GM06990 (cell line): ENCODE data around the gene KCNS1.

Source experiments
- DNase-seq: peaks from one replicate; pipeline ENCODE4 v3.0.0-alpha.2; 2011; ENCODE audit not compliant: insufficient read length; ENCODE audit errors: extremely low read depth
- H3K27me3 ChIP-seq: replicated peaks from 2 replicates; pipeline ENCODE4 v1.6.0; 2011; ENCODE audit warnings: low read length; ENCODE audit not compliant: control insufficient read depth, insufficient read depth
- H3K36me3 ChIP-seq: 2 replicates; pipeline ENCODE4 v1.5.1; 2011; ENCODE audit warnings: low read length; ENCODE audit not compliant: control insufficient read depth, insufficient read depth
- H3K4me3 ChIP-seq: replicated peaks from 2 replicates; pipeline ENCODE4 v1.5.1; 2011; ENCODE audit warnings: low read depth, mild to moderate bottlenecking, control low read depth, low read length
- TF ChIP-seq, protein P1 (sequence below): IDR thresholded peaks from 2 replicates; pipeline ENCODE4 v1.5.1; 2011; ENCODE audit warnings: low read length, control low read depth, mild to moderate bottlenecking, inconsistent platforms; ENCODE audit not compliant: insufficient read depth, poor library complexity, severe bottlenecking

The KCNS1 gene

DNA sequence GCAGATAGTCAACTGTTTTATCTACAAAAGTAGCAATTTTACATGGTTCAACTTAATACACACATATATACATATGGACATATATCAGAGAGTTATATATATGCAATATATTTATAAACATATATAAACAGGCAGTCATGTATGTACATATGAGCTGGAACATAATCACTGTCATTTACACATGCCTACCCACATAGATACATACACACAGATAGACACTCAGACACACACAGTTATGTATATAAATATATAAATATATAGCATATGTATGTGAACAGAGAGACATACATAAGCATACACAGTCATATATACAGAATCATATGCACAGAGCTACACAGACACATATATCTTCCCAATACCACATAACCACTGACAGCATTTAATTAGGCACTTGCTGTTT is 11.8 kb upstream of the KCNS1 start:
- TF ChIP-seq, protein P1, sequence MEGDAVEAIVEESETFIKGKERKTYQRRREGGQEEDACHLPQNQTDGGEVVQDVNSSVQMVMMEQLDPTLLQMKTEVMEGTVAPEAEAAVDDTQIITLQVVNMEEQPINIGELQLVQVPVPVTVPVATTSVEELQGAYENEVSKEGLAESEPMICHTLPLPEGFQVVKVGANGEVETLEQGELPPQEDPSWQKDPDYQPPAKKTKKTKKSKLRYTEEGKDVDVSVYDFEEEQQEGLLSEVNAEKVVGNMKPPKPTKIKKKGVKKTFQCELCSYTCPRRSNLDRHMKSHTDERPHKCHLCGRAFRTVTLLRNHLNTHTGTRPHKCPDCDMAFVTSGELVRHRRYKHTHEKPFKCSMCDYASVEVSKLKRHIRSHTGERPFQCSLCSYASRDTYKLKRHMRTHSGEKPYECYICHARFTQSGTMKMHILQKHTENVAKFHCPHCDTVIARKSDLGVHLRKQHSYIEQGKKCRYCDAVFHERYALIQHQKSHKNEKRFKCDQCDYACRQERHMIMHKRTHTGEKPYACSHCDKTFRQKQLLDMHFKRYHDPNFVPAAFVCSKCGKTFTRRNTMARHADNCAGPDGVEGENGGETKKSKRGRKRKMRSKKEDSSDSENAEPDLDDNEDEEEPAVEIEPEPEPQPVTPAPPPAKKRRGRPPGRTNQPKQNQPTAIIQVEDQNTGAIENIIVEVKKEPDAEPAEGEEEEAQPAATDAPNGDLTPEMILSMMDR, result no peak
- Histone ChIP-seq H3K4me3 (no peak overlapping the region), H3K36me3 (no peaks in the 10 kb centered on the region), H3K27me3 (no peaks in the 10 kb centered on the region; the same call in 1 of the 2 replicates)
- DNase-seq, result no peak

DNA sequence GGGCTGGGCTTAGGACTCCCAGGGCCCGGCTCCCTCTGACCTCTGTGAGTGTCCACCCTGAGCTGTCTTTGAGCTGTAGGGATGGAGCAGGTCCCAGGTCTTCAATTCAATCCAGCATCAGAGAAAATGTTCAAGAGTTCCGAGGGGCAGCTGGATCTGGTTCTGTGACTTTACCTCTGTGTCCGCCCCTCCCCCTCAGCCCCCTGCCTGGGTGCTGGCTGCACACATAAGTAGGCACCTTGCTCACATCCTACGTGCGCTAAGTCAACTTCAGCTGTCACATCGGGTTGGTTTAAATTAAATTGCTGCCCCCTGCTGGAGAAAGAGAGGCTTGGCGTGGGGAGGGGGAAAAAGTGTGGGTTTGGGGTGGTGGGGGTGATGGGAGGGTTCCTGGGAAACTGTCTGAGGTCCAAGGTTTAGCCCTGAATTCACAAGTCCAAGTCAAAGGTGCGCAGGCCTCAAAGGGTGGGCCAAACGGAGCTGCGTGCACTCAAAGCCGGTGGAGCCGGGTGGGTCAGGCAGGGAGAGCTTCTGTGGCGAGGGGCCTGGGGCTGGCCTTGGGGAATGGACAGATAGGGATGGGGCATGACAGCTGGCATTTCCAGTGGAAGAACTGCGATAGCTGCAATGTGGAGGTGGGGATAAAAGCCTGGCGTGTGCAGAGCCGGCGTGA is 11.0 kb upstream of the KCNS1 start:
- TF ChIP-seq, protein P1, result peak; percentile 63
- no peaks in the 10 kb centered on the region; the same call in 1 of the 2 replicates for H3K27me3 ChIP-seq

DNA sequence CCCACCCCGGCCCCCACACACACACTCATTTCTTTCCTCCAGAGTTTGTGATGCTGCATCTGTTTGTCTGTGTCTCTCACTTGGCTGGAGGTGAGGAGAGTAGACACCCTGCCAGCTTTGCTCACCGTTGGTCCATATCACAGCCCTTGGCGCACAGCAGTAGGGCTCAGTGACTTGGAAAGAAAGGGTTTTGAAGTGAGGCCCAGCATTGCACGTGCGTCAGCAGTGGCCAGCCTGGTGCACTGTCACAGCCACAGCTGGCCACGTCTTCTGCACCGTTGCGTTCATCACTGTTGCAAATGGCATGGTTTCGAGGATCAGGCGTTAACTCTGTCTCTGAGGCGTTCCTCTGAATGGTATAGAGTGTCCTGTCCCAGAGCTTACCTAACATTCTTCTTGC is 10.4 kb upstream of the KCNS1 start:
- Histone ChIP-seq H3K27me3 (no peaks in the 10 kb centered on the region; the same call in 1 of the 2 replicates), H3K4me3 (no peak overlapping the region), H3K36me3 (no peaks in the 10 kb centered on the region)
- no peak for DNase-seq
- TF ChIP-seq, protein P1, result no peak

More for the DNA sequence above, 11.0 kb upstream of the KCNS1 start:
- no peak for DNase-seq
- Histone ChIP-seq H3K36me3 (no peaks in the 10 kb centered on the region), H3K4me3 (no peak overlapping the region)

DNA sequence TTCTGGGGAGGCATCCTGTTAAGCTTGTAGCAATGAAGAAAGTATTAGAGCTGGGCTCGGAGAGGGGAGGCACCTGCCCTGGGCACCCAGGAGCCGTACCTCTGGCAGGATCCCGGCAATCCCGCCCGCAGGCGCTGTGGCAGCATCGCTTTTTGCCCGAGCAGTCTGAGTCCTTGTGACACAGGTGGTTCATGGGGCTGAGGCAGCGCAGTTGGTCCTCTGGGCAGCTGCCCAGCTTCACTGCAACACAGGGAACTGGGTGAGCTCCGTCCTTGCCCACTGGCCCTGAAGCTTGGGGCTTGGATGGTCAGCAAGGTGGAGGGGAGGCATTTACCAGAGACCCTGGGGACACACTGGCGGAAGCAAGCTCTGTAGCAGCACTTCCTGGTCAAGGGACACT is 9.4 kb upstream of the KCNS1 start:
- Histone ChIP-seq H3K36me3 (no peaks in the 10 kb centered on the region), H3K4me3 (no peak overlapping the region), H3K27me3 (peaks cover 1% of the 10 kb centered on the region)
- no peak for DNase-seq
- TF ChIP-seq, protein P1, result no peak

DNA sequence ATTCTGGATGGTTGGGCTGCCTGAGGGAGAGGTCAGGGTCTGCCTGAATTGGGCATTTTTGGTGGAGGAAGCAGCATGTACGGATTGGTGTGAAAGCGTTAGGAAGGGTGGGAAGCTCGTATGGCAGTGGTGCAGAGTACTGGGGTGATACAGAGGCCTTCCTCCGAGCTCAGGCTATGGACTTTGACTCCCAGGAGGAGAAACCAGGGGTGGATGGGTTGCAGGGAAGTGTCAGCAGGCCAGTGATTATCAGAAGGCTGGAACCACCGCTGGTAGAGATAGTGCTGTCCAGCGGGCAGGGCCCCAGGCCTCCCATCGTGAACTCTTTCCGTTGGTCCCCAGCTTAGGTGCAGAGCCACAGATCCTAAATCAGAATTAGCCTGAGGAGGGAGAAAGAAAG is 8.7 kb upstream of the KCNS1 start:
- Histone ChIP-seq H3K36me3 (no peaks in the 10 kb centered on the region), H3K27me3 (peaks cover 1% of the 10 kb centered on the region), H3K4me3 (no peak overlapping the region)
- DNase-seq, result no peak
- TF ChIP-seq, protein P1, result no peak
